Common myeloid progenitor, CD34-positive (primary cell): ENCODE data around the gene GAD2.
A peak's percentile ranks its signal among the peaks of the same experiment; 100 is the strongest.

Experiments
- CTCF ChIA-PET: fragments of 350-600 bp; sonication (Branson Sonifier 250); formaldehyde crosslinking; loops from one replicate; lab custom pipeline; 2021; ENCODE audit warnings: antibody characterized with exemption; lab: Charles Lee
- POLR2A ChIA-PET: fragments of 350-600 bp; sonication (Branson Sonifier 250); formaldehyde crosslinking; loops from one replicate; lab custom pipeline; 2021; ENCODE audit warnings: antibody characterized with exemption; lab: Charles Lee
- DNase-seq, 3 donors: peaks; one replicate each; pipeline versions ENCODE4 v3.0.0 to v3.0.0-alpha.2; 2013
- H3K27ac ChIP-seq, 2 experiments: 1 replicate in 1 of 2; 2 replicates in 1 of 2; pipeline ENCODE4 v1.7.0; 2013; ENCODE audit warnings: inconsistent platforms in 2 of 2, low read length in 2 of 2, mild to moderate bottlenecking in 2 of 2, low read depth in 1 of 2, moderate library complexity in 1 of 2; ENCODE audit not compliant: severe bottlenecking in 2 of 2, insufficient read depth in 1 of 2, poor library complexity in 1 of 2
- H3K27me3 ChIP-seq, 5 experiments: replicated peaks in 2 of 5; 1 replicate in 3 of 5; 2 replicates in 2 of 5; pipeline versions ENCODE4 v1.6.1 to v1.7.0; 2013; ENCODE audit warnings: low read length in 4 of 5, mild to moderate bottlenecking in 2 of 5, moderate library complexity in 2 of 5, inconsistent platforms in 1 of 5; ENCODE audit not compliant: insufficient read depth in 5 of 5, control insufficient read depth in 4 of 5
- H3K36me3 ChIP-seq, 4 experiments: 1 replicate in 2 of 4; 2 replicates in 2 of 4; pipeline versions ENCODE4 v1.6.1 to v1.7.0; 2013; ENCODE audit warnings: low read length in 3 of 4, control low read depth in 1 of 4, mild to moderate bottlenecking in 1 of 4; ENCODE audit not compliant: control insufficient read depth in 4 of 4, insufficient read depth in 4 of 4
- H3K4me1 ChIP-seq, 4 experiments: 1 replicate in 3 of 4; 2 replicates in 1 of 4; pipeline versions ENCODE4 v1.6.1 to v1.7.1; 2013; ENCODE audit warnings: low read length in 3 of 4, mild to moderate bottlenecking in 3 of 4, control low read depth in 1 of 4, inconsistent platforms in 1 of 4, moderate library complexity in 1 of 4; ENCODE audit not compliant: control insufficient read depth in 4 of 4, insufficient read depth in 4 of 4; ENCODE audit errors: control extremely low read depth in 1 of 4
- H3K4me3 ChIP-seq, 7 experiments: 1 replicate in 4 of 7; 2 replicates in 3 of 7; pipeline versions ENCODE4 v1.5.1 to v1.7.0; 2013; ENCODE audit warnings: mild to moderate bottlenecking in 7 of 7, low read length in 6 of 7, moderate library complexity in 6 of 7, inconsistent platforms in 2 of 7, low read depth in 2 of 7, control low read depth in 1 of 7; ENCODE audit not compliant: insufficient read depth in 4 of 7, control insufficient read depth in 1 of 7; ENCODE audit errors: extremely low read depth in 1 of 7
- H3K9me3 ChIP-seq, 5 experiments: 1 replicate in 4 of 5; 2 replicates in 1 of 5; pipeline versions ENCODE4 v1.6.1 to v1.7.1; 2013; ENCODE audit warnings: low read length in 4 of 5, mild to moderate bottlenecking in 2 of 5, inconsistent platforms in 1 of 5, low read depth in 1 of 5, moderate library complexity in 1 of 5; ENCODE audit not compliant: control insufficient read depth in 4 of 5, insufficient read depth in 2 of 5; ENCODE audit errors: control extremely low read depth in 1 of 5
- WGBS: methylation state at CpG from one replicate; pipeline ENCODE4 v1.1.5; 2013; ENCODE audit not compliant: insufficient coverage; 5-methylcytosine and 5-hydroxymethylcytosine counted together

Gene GAD2

GRCh38 chr10:26310361-26310760, 93.8 kb downstream of the GAD2 start:
- CTCF ChIA-PET = no interaction called here
- H3K27me3 ChIP-seq = peaks cover 0 to 21% (median 9%) of the 10 kb centered on the region in 5 experiments
- H3K4me3 ChIP-seq = no peak overlapping the region
- H3K9me3 ChIP-seq = peaks cover 0 to 3% (median 0%) of the 10 kb centered on the region in 5 experiments
- no peak for DNase-seq
- no peaks in the 10 kb centered on the region for H3K36me3 ChIP-seq
- no peak overlapping the region for H3K27ac ChIP-seq
- WGBS = 58% methylated on average over 3 of the region's 3 CpGs
- H3K4me1 ChIP-seq = no peaks in the 10 kb centered on the region
- POLR2A ChIA-PET = no interaction called here

GRCh38 chr10:26311383-26311940, 94.9 kb downstream of the GAD2 start:
- no peaks in the 10 kb centered on the region for H3K36me3 ChIP-seq
- peaks cover 0 to 21% (median 9%) of the 10 kb centered on the region in 5 experiments for H3K27me3 ChIP-seq
- ChIA-PET CTCF (no interaction called here), POLR2A (no interaction called here)
- no peak overlapping the region for H3K4me3 ChIP-seq
- H3K27ac ChIP-seq = no peak overlapping the region
- no peak for DNase-seq
- no peaks in the 10 kb centered on the region for H3K4me1 ChIP-seq
- H3K9me3 ChIP-seq = peaks cover 0 to 3% (median 0%) of the 10 kb centered on the region in 5 experiments
- 60% methylated on average over 5 of the region's 6 CpGs for WGBS

- Histone ChIP-seq H3K9me3 (peaks cover 0 to 3% (median 0%) of the 10 kb centered on the region in 5 experiments), H3K4me1 (no peaks in the 10 kb centered on the region), H3K27me3 (peaks cover 0 to 11% (median 6%) of the 10 kb centered on the region in 5 experiments), H3K27ac (no peak overlapping the region), H3K36me3 (no peaks in the 10 kb centered on the region), H3K4me3 (no peak overlapping the region)
- 95% methylated on average over 8 of the region's 10 CpGs for WGBS
- CTCF ChIA-PET = no interaction called here
- POLR2A ChIA-PET = no interaction called here
- DNase-seq = no peak
These were observed 97.9 kb downstream of the GAD2 start for GRCh38 chr10:26314265-26315013.

- ChIA-PET CTCF (no interaction called here), POLR2A (no interaction called here)
- Histone ChIP-seq H3K27ac (no peak overlapping the region), H3K9me3 (no peaks in the 10 kb centered on the region), H3K36me3 (no peaks in the 10 kb centered on the region), H3K4me3 (no peak overlapping the region), H3K27me3 (peaks cover 0 to 3% (median 0%) of the 10 kb centered on the region in 5 experiments), H3K4me1 (no peaks in the 10 kb centered on the region)
- 78% methylated on average over 4 of the region's 5 CpGs for WGBS
- no peak for DNase-seq
These were observed 102.1 kb downstream of the GAD2 start for GRCh38 chr10:26318672-26319071.

GRCh38 chr10:26323219-26323618, 106.6 kb downstream of the GAD2 start:
- Histone ChIP-seq H3K9me3 (peaks cover 0 to 3% (median 0%) of the 10 kb centered on the region in 5 experiments), H3K36me3 (no peaks in the 10 kb centered on the region), H3K4me3 (no peak overlapping the region), H3K27ac (no peak overlapping the region), H3K27me3 (peaks cover 0 to 3% (median 0%) of the 10 kb centered on the region in 5 experiments), H3K4me1 (no peaks in the 10 kb centered on the region)
- 90% methylated on average over 2 of the region's 3 CpGs for WGBS
- CTCF ChIA-PET = interaction anchor here (1.3 kb wide), 1 partner anchor 12 kb away, joined by 4 read pairs; no protein-coding TSS in a partner anchor
- POLR2A ChIA-PET = no interaction called here
- DNase-seq = peak in 1 of 3 donors; percentile 3

GRCh38 chr10:26326851-26327250, 110.3 kb downstream of the GAD2 start:
- Histone ChIP-seq H3K36me3 (no peaks in the 10 kb centered on the region), H3K27me3 (no peaks in the 10 kb centered on the region), H3K4me1 (no peaks in the 10 kb centered on the region), H3K27ac (no peak overlapping the region), H3K4me3 (no peak overlapping the region), H3K9me3 (peaks cover 0 to 3% (median 0%) of the 10 kb centered on the region in 5 experiments)
- WGBS = 100% methylated on average over 2 of the region's 3 CpGs
- POLR2A ChIA-PET = no interaction called here
- DNase-seq = no peak
- CTCF ChIA-PET = interaction anchor here (1.5 kb wide), 1 partner anchor 9 kb away, joined by 5 read pairs; no protein-coding TSS in a partner anchor

GRCh38 chr10:26327811-26328210, 111.2 kb downstream of the GAD2 start:
- 100% methylated on average over 1 of the region's 4 CpGs for WGBS
- H3K4me1 ChIP-seq = no peaks in the 10 kb centered on the region
- CTCF ChIA-PET = no interaction called here

More at GRCh38 chr10:26327811-26328210, 111.2 kb downstream of the GAD2 start:
- Histone ChIP-seq H3K27ac (no peak overlapping the region), H3K27me3 (no peaks in the 10 kb centered on the region), H3K36me3 (no peaks in the 10 kb centered on the region), H3K4me3 (no peak overlapping the region), H3K9me3 (peaks cover 0 to 3% (median 0%) of the 10 kb centered on the region in 5 experiments)
- POLR2A ChIA-PET = no interaction called here
- DNase-seq = no peak
